Measurements from ENCODE around the gene GSS.

GSS gene

GRCh38 chr20:34990661-34991214 lies 35.1 kb upstream of the GSS start:
- Histone ChIP-seq H3K27ac (no peak overlapping the region), H3K4me3 (ENCODE audit: low read depth, low read length) (no peak overlapping the region), H3K9me3 (ENCODE audit: severe bottlenecking) (no peaks in the 10 kb centered on the region), H3K36me3 (peaks cover 4% of the 10 kb centered on the region), H3K27me3 (ENCODE audit: insufficient read depth, low read depth, severe bottlenecking) (no peaks in the 10 kb centered on the region)
- TF ChIP-seq, protein P1, sequence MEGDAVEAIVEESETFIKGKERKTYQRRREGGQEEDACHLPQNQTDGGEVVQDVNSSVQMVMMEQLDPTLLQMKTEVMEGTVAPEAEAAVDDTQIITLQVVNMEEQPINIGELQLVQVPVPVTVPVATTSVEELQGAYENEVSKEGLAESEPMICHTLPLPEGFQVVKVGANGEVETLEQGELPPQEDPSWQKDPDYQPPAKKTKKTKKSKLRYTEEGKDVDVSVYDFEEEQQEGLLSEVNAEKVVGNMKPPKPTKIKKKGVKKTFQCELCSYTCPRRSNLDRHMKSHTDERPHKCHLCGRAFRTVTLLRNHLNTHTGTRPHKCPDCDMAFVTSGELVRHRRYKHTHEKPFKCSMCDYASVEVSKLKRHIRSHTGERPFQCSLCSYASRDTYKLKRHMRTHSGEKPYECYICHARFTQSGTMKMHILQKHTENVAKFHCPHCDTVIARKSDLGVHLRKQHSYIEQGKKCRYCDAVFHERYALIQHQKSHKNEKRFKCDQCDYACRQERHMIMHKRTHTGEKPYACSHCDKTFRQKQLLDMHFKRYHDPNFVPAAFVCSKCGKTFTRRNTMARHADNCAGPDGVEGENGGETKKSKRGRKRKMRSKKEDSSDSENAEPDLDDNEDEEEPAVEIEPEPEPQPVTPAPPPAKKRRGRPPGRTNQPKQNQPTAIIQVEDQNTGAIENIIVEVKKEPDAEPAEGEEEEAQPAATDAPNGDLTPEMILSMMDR (IDR thresholded peaks at IDR 0.05; ENCODE audit: low read depth, low read length): no peak
- no peak for DNase-seq

DNA sequence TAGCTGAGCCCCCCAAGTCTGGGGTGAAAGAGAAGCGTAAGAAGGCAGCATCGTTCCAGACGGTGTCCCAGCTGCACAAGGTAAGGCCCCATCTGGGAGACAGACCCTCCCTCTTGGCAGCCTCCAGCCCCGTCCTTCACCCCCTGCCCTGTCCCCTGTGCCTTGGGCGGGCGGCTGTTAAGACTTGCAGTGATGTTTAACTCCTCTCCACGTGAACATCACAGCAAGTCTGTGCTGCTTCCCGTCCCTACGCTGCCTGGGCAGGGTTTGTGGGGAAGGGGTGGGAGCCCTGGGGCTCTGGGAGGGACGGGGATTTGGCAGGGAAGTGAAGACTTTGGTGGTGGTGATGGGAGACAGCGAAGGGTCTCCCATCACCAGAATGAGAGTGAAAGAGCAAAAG lies 34.6 kb upstream of the GSS start:
- H3K27ac ChIP-seq: no peak overlapping the region
- no peak for DNase-seq

DNA sequence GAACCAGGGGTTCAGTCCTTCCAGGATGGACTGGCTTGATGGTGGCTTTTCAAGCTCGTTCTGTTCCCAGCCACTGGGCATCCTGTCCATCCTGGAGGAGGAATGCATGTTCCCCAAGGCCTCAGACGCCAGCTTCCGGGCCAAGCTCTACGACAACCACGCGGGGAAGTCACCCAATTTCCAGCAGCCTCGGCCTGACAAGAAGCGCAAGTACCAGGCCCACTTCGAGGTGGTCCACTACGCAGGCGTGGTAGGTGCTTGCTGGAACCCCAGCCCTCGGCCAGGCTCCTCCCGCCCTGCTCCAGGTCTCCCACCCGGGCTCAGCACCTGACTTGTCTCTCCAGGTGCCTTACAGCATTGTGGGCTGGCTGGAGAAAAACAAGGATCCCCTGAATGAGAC lies 34.1 kb upstream of the GSS start:
- Histone ChIP-seq H3K27me3 (ENCODE audit: insufficient read depth, low read depth, severe bottlenecking) (no peaks in the 10 kb centered on the region), H3K36me3 (no peaks in the 10 kb centered on the region), H3K9me3 (ENCODE audit: severe bottlenecking) (no peaks in the 10 kb centered on the region), H3K4me3 (ENCODE audit: low read depth, low read length) (no peak overlapping the region), H3K27ac (no peak overlapping the region)
- DNase-seq: no peak
- TF ChIP-seq, protein P1 (IDR thresholded peaks at IDR 0.05; ENCODE audit: low read depth, low read length): no peak

More for the DNA sequence above, 34.6 kb upstream of the GSS start:
- TF ChIP-seq, protein P1 (IDR thresholded peaks at IDR 0.05; ENCODE audit: low read depth, low read length): no peak
- Histone ChIP-seq H3K9me3 (ENCODE audit: severe bottlenecking) (no peaks in the 10 kb centered on the region), H3K36me3 (peaks cover 2% of the 10 kb centered on the region; the same call in 1 of the 2 replicates), H3K27me3 (ENCODE audit: insufficient read depth, low read depth, severe bottlenecking) (no peaks in the 10 kb centered on the region), H3K4me3 (ENCODE audit: low read depth, low read length) (no peak overlapping the region)

DNA sequence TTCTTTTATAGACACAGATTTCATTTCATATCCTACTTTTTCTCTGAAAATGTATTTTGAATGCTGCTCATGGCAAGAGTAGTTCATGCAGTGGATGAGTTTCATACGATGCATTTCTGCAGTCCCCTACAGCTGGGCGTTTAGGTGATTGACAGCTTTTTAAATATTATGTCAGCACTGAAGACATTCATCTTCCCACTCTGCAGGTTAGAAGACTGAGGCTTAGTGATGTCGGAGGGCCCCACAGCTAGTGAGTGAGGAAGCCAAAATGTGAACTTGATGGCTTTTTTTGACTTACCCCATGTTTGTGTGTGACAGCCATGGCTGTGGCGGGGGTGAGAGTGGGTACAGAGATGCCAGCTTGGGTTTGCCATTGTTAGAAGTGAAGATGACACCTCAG lies 33.5 kb upstream of the GSS start:
- Histone ChIP-seq H3K27ac (no peak overlapping the region), H3K36me3 (no peaks in the 10 kb centered on the region), H3K9me3 (ENCODE audit: severe bottlenecking) (no peaks in the 10 kb centered on the region), H3K27me3 (ENCODE audit: insufficient read depth, low read depth, severe bottlenecking) (no peaks in the 10 kb centered on the region), H3K4me3 (ENCODE audit: low read depth, low read length) (no peak overlapping the region)
- TF ChIP-seq, protein P1 (IDR thresholded peaks at IDR 0.05; ENCODE audit: low read depth, low read length): no peak
- no peak for DNase-seq

GRCh38 chr20:34988191-34988540 lies 32.6 kb upstream of the GSS start:
- Histone ChIP-seq H3K27me3 (ENCODE audit: insufficient read depth, low read depth, severe bottlenecking) (no peaks in the 10 kb centered on the region), H3K4me3 (ENCODE audit: low read depth, low read length) (no peak overlapping the region), H3K9me3 (ENCODE audit: severe bottlenecking) (no peaks in the 10 kb centered on the region), H3K36me3 (no peaks in the 10 kb centered on the region), H3K27ac (no peak overlapping the region)
- no peak for DNase-seq
- TF ChIP-seq, protein P1 (IDR thresholded peaks at IDR 0.05; ENCODE audit: low read depth, low read length): no peak

Data from WERI-Rb-1 (cell line).